Psoas muscle (tissue), 8 donors: Measurements from ENCODE around the gene FIG4. TPM values are rescaled to one million over a fixed set of nuclear protein-coding genes. Genes with fewer than 3 reads are reported as not detected.

Source experiments
- ATAC-seq, 4 donors: fragments of 200-7000 bp; cut with Tn5 transposase; one replicate each; pipeline ENCODE4 v1.9.1; 2020; ENCODE audit warnings: moderate library complexity in 3 of 4, mild to moderate bottlenecking in 2 of 4
- DNase-seq, 2 donors: peaks; one replicate each; pipeline ENCODE4 v3.0.0-alpha.2; 2020
- H3K27ac ChIP-seq: fragments of 200-600 bp; one replicate; pipeline ENCODE4 v1.8.0; 2022
- H3K27me3 ChIP-seq, 3 donors: fragments of 200-600 bp in 1 of 3; one replicate each; pipeline versions ENCODE4 v1.6.1 to v1.8.0; 2013 to 2022; ENCODE audit warnings: low read length in 2 of 3, mild to moderate bottlenecking in 2 of 3, moderate library complexity in 1 of 3; ENCODE audit not compliant: insufficient read depth in 3 of 3
- H3K36me3 ChIP-seq, 2 donors: fragments of 200-600 bp in 1 of 2; one replicate each; pipeline versions ENCODE4 v1.6.1 to v1.8.0; 2013 to 2022; ENCODE audit warnings: low read depth in 1 of 2, mild to moderate bottlenecking in 1 of 2, moderate library complexity in 1 of 2; ENCODE audit not compliant: insufficient read depth in 1 of 2
- H3K4me1 ChIP-seq: fragments of 200-600 bp; one replicate; pipeline ENCODE4 v1.8.0; 2022
- H3K4me3 ChIP-seq: fragments of 200-600 bp; one replicate; pipeline ENCODE4 v1.8.0; 2022; ENCODE audit warnings: mild to moderate bottlenecking
- H3K9me3 ChIP-seq: fragments of 200-600 bp; one replicate; pipeline ENCODE4 v1.8.0; 2022
- WGBS, 3 donors: extraction: QIAGEN DNeasy Blood & Tissue Kit; methylation state at CpG; one replicate each; pipeline versions ENCODE4 v1.1.6 to v1.1.7; 2013; 5-methylcytosine and 5-hydroxymethylcytosine counted together
- intact Hi-C, 2 donors: fragments of 100-400 bp; cut with DNase I; formaldehyde crosslinking; loops; one replicate each; pipeline versions ENCODE4 v1.11.0 to v1.14.2; 2022
- polyA plus RNA-seq, 3 donors: library from polyadenylated mRNA; stranded (reverse); fragments of 200-250 nt; gene quantifications; one replicate each; pipeline ENCODE4 v1.2.3, GENCODE V29; 2013
- total RNA-seq, 4 donors: library from RNA; stranded (reverse); fragmentation: NEBNext Ultra II Directional in 2 of 4; extraction: Animal tissue kit (Norgen Biotek cat#: 25700) in 2 of 4; gene quantifications; one replicate each; pipeline versions ENCODE4 v1.2.1 to v1.2.4, GENCODE V29; 2021 to 2023
- TF ChIP-seq, protein P1 (sequence below): fragments of 200-600 bp; IDR thresholded peaks from one replicate; pipeline ENCODE4 v1.8.0; 2022; ENCODE audit warnings: antibody characterized with exemption
- donor health status: healthy with polysubstance abuse.
- donor health status: DM: no; HTN: no; CAD: no; lungs with moderate emphysema.
- donor health status: Bipolar disorder and iron deficiency.
- donor health status: healthy.
- donor health status: DM: yes; HTN: yes; CAD: no.
- donor health status: DM: no; HTN: no; CAD: no.
- donor health status: DM: no; HTN: no; CAD: no.
- donor health status: DM: yes; HTN: yes; CAD: no.

Gene FIG4
- total and polyA plus RNA-seq, 7 donors = 5.8 to 12.5 (median 8.6) TPM

DNA sequence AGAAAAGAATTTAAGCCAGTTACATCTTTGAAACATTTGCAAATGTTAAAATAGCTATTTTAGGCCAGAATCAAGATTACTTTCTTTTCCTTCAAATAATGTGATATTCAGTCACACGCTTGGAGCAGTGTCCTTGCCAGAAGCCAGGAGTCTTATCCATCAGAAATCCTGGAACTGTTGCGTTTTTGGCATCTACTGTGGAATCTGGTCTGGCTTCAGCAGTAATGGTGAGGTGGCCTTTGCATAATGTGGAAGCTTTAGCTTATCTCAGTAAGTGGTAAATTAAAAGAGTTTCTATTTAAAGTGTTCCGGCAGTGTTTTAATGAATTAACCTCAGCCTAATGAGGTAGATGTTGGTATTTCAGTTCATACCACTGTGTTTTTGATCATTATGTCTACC lies 97.6 kb downstream of the FIG4 start:
- peaks cover 0 to 35% of the 10 kb centered on the region in 2 donors for H3K36me3 ChIP-seq
- intact Hi-C loops = no loop called here
- H3K9me3 ChIP-seq = no peaks in the 10 kb centered on the region
- no peak overlapping the region for H3K4me3 ChIP-seq
- H3K4me1 ChIP-seq = no peaks in the 10 kb centered on the region
- TF ChIP-seq, protein P1, sequence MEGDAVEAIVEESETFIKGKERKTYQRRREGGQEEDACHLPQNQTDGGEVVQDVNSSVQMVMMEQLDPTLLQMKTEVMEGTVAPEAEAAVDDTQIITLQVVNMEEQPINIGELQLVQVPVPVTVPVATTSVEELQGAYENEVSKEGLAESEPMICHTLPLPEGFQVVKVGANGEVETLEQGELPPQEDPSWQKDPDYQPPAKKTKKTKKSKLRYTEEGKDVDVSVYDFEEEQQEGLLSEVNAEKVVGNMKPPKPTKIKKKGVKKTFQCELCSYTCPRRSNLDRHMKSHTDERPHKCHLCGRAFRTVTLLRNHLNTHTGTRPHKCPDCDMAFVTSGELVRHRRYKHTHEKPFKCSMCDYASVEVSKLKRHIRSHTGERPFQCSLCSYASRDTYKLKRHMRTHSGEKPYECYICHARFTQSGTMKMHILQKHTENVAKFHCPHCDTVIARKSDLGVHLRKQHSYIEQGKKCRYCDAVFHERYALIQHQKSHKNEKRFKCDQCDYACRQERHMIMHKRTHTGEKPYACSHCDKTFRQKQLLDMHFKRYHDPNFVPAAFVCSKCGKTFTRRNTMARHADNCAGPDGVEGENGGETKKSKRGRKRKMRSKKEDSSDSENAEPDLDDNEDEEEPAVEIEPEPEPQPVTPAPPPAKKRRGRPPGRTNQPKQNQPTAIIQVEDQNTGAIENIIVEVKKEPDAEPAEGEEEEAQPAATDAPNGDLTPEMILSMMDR = no peak
- no peak for DNase-seq
- WGBS, 3 donors = 77 to 87% (median 79%) methylated on average over 3 of the region's 3 CpGs
- no peaks in the 10 kb centered on the region for H3K27me3 ChIP-seq
- no peak for ATAC-seq
- H3K27ac ChIP-seq = no peak overlapping the region

- 42 to 51% (median 46%) methylated on average over 1 of the region's 1 CpG for whole genome bisulfite sequencing, 3 donors
- no peak overlapping the region for H3K27ac ChIP-seq
- intact Hi-C loops = no loop called here
- H3K4me1 ChIP-seq = no peaks in the 10 kb centered on the region
- ATAC-seq (no peak), DNase-seq (no peak)
- no peaks in the 10 kb centered on the region for H3K9me3 ChIP-seq
- H3K36me3 ChIP-seq = peaks cover 0 to 31% of the 10 kb centered on the region in 2 donors
- H3K27me3 ChIP-seq = no peaks in the 10 kb centered on the region
- H3K4me3 ChIP-seq = no peak overlapping the region
- TF ChIP-seq, protein P1 = no peak
These were observed 99.0 kb downstream of the FIG4 start for GRCh38 chr6:109790131-109790530.

- Histone ChIP-seq H3K36me3 (peaks cover 0 to 19% of the 10 kb centered on the region in 2 donors), H3K27ac (no peak overlapping the region), H3K9me3 (no peaks in the 10 kb centered on the region), H3K4me1 (no peaks in the 10 kb centered on the region), H3K4me3 (no peak overlapping the region), H3K27me3 (no peaks in the 10 kb centered on the region)
- no peak for ATAC-seq
- WGBS, 3 donors = 78 to 83% (median 80%) methylated on average over 12 of the region's 12 CpGs
- DNase-seq = peak in 1 of 2 donors; percentile 17
- intact Hi-C loops = no loop called here
- TF ChIP-seq, protein P1 = no peak
These were observed 100.2 kb downstream of the FIG4 start for GRCh38 chr6:109791301-109791700.

GRCh38 chr6:109793021-109793420 lies 101.9 kb downstream of the FIG4 start:
- intact Hi-C loops = no loop called here
- Histone ChIP-seq H3K27me3 (no peaks in the 10 kb centered on the region), H3K27ac (no peak overlapping the region), H3K36me3 (peaks cover 0 to 12% of the 10 kb centered on the region in 2 donors), H3K4me3 (no peak overlapping the region), H3K9me3 (no peaks in the 10 kb centered on the region), H3K4me1 (no peaks in the 10 kb centered on the region)
- ATAC-seq (no peak), DNase-seq (no peak)
- 94 to 100% (median 98%) methylated on average over 1 of the region's 1 CpG for WGBS, 3 donors
- TF ChIP-seq, protein P1 = no peak

DNA sequence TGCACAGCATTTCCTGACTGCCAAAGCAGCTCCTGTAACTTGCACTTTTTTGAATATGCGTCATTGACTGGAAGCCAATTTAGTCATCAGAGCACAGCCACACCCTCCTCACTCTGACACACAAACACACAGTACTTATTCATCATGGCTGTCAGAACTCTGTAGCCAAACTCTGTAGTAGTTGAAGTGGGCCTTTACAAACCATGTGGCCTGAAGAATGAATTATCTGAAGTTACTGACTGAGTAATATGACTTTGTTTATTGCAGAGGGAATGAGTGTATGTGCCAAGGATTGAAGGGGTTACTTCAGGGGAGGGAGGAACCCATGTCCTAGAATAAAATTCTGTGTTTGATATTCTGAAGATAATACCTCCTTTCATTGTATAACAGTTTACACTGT lies 102.7 kb downstream of the FIG4 start:
- Histone ChIP-seq H3K4me1 (no peaks in the 10 kb centered on the region), H3K27me3 (no peaks in the 10 kb centered on the region), H3K27ac (peak overlapping the region; percentile 42), H3K4me3 (no peak overlapping the region), H3K9me3 (no peaks in the 10 kb centered on the region), H3K36me3 (peaks cover 0 to 15% of the 10 kb centered on the region in 2 donors)
- ATAC-seq = peak; percentile 51 to 93 (median 83)
- TF ChIP-seq, protein P1 = no peak
- 37 to 42% (median 40%) methylated on average over 1 of the region's 1 CpG for WGBS, 3 donors
- DNase-seq = no peak
- intact Hi-C loops = no loop called here
